NCI-H1105 treated with DMSO at 0.1 percent for 48 hours (cell line): ENCODE data around the gene SASS6.

ENCODE experiments used
- DNase-seq: peaks from one replicate; lab custom pipeline; 2025; lab: John Stamatoyannopoulos, UW

SASS6 gene

GRCh38 chr1:100132566-100133477 lies at the start of gene SASS6, which contains the start of gene TRMT13:
SASS6 (minus strand) TSS chr1:100132930; CDS start chr1:100132814, 116 bp downstream.
TRMT13 (plus strand) TSS chr1:100133163; CDS start chr1:100133169, 6 bp downstream.
- DNase-seq = peak; percentile 99

GRCh38 chr1:100178091-100178490 lies 45.4 kb upstream of the SASS6 start, which contains the start of gene LRRC39:
LRRC39 (minus strand) TSS chr1:100178256; CDS start chr1:100168516, 9,740 bp downstream.
- DNase-seq = no peak

- DNase-seq = no peak
Measured at GRCh38 chr1:100177295-100178041, 44.7 kb upstream of the SASS6 start.

GRCh38 chr1:100168051-100168450 lies 35.3 kb upstream of the SASS6 start:
- DNase-seq = no peak

- no peak for DNase-seq
Measured at GRCh38 chr1:100164702-100165101, 32.0 kb upstream of the SASS6 start.

GRCh38 chr1:100164216-100164615 lies 31.5 kb upstream of the SASS6 start:
- DNase-seq = no peak

- no peak for DNase-seq
Measured at GRCh38 chr1:100162881-100163280, 30.2 kb upstream of the SASS6 start.

GRCh38 chr1:100152271-100152670 lies 19.5 kb upstream of the SASS6 start:
- no peak for DNase-seq

- DNase-seq = no peak
Measured at GRCh38 chr1:100151679-100152078, 18.9 kb upstream of the SASS6 start.

- DNase-seq = no peak
Measured at GRCh38 chr1:100147875-100148274, 15.1 kb upstream of the SASS6 start.

GRCh38 chr1:100146958-100147357 lies 14.2 kb upstream of the SASS6 start:
- no peak for DNase-seq

- no peak for DNase-seq
Measured at GRCh38 chr1:100145116-100145515, 12.4 kb upstream of the SASS6 start.

GRCh38 chr1:100142343-100142742 lies 9.6 kb upstream of the SASS6 start:
- DNase-seq = no peak

GRCh38 chr1:100141192-100141591 lies 8.5 kb upstream of the SASS6 start:
- no peak for DNase-seq

GRCh38 chr1:100137602-100138001 lies 4.9 kb upstream of the SASS6 start:
- DNase-seq = no peak

- DNase-seq = no peak
Measured at GRCh38 chr1:100134872-100135271, 2.1 kb upstream of the SASS6 start.

GRCh38 chr1:100131623-100132022 lies 1.1 kb downstream of the SASS6 start:
- no peak for DNase-seq

GRCh38 chr1:100130552-100131077 lies 2.1 kb downstream of the SASS6 start:
- DNase-seq = no peak

- no peak for DNase-seq
Measured at GRCh38 chr1:100127226-100127625, 5.5 kb downstream of the SASS6 start.

GRCh38 chr1:100122177-100122576 lies 10.6 kb downstream of the SASS6 start:
- DNase-seq = no peak

- DNase-seq = no peak
Measured at GRCh38 chr1:100115524-100115923, 17.2 kb downstream of the SASS6 start.

- no peak for DNase-seq
Measured at GRCh38 chr1:100109554-100110066, 23.1 kb downstream of the SASS6 start.
